H9 (cell line): ENCODE data around the gene FAM170B. TPM values are rescaled to one million over a fixed set of nuclear protein-coding genes. Genes with fewer than 3 reads are reported as not detected.

Source experiments
- DNase-seq: peaks from one replicate; pipeline ENCODE4 v3.0.0-alpha.2; 2017
- H2AFZ ChIP-seq: one replicate; pipeline ENCODE4 v1.6.1; 2013; ENCODE audit warnings: mild to moderate bottlenecking, low read length, control low read depth, moderate library complexity
- H2AK5ac ChIP-seq: 2 replicates; pipeline ENCODE4 v1.6.1; 2013; ENCODE audit warnings: low read length, control low read depth, mixed read lengths; ENCODE audit not compliant: insufficient read length
- H2BK120ac ChIP-seq: one replicate; pipeline ENCODE4 v1.6.1; 2013; ENCODE audit warnings: low read depth, mild to moderate bottlenecking, low read length, control low read depth, inconsistent platforms; ENCODE audit not compliant: poor library complexity, severe bottlenecking
- H2BK12ac ChIP-seq: 2 replicates; pipeline ENCODE4 v1.6.1; 2013; ENCODE audit warnings: low read length, control low read depth, mixed read lengths, low read depth; ENCODE audit not compliant: insufficient read length
- H2BK15ac ChIP-seq: 2 replicates; pipeline ENCODE4 v1.6.1; 2013; ENCODE audit warnings: low read depth, low read length, control low read depth
- H2BK20ac ChIP-seq: one replicate; pipeline ENCODE4 v1.6.1; 2013; ENCODE audit warnings: low read depth, mild to moderate bottlenecking, low read length, control low read depth, inconsistent platforms; ENCODE audit not compliant: poor library complexity, severe bottlenecking
- H2BK5ac ChIP-seq: 2 replicates; pipeline ENCODE4 v1.6.1; 2013; ENCODE audit warnings: low read length, control low read depth, mixed read lengths; ENCODE audit not compliant: insufficient read length
- H3K14ac ChIP-seq: 2 replicates; pipeline ENCODE4 v1.6.1; 2013; ENCODE audit warnings: low read length, control low read depth; ENCODE audit not compliant: insufficient read depth
- H3K18ac ChIP-seq: 2 replicates; pipeline ENCODE4 v1.6.1; 2013; ENCODE audit warnings: low read depth, mild to moderate bottlenecking, mixed read lengths, low read length, control low read depth; ENCODE audit not compliant: insufficient read length
- H3K23ac ChIP-seq: 2 replicates; pipeline ENCODE4 v1.6.1; 2013; ENCODE audit warnings: low read length, control low read depth, mixed read lengths, low read depth; ENCODE audit not compliant: insufficient read length
- H3K23me2 ChIP-seq: 2 replicates; pipeline ENCODE4 v1.6.1; 2013; ENCODE audit warnings: low read depth, mild to moderate bottlenecking, mixed read lengths, low read length, control low read depth; ENCODE audit not compliant: insufficient read length, poor library complexity, severe bottlenecking
- H3K27ac ChIP-seq: 2 replicates; pipeline ENCODE4 v1.5.1; 2013; ENCODE audit warnings: low read length, control low read depth, mixed read lengths, low read depth; ENCODE audit not compliant: insufficient read length
- H3K27me3 ChIP-seq: 2 replicates; pipeline ENCODE4 v1.6.1; 2013; ENCODE audit warnings: low read length, control low read depth, inconsistent platforms; ENCODE audit not compliant: insufficient read depth
- H3K4ac ChIP-seq: 2 replicates; pipeline ENCODE4 v1.6.1; 2013; ENCODE audit warnings: low read depth, mild to moderate bottlenecking, control low read depth, inconsistent platforms, low read length, moderate library complexity
- H3K4me1 ChIP-seq: 2 replicates; pipeline ENCODE4 v1.6.1; 2013; ENCODE audit warnings: low read length, control low read depth, inconsistent platforms; ENCODE audit not compliant: insufficient read depth
- H3K4me2 ChIP-seq: 2 replicates; pipeline ENCODE4 v1.6.1; 2013; ENCODE audit warnings: low read length, control low read depth, mixed read lengths; ENCODE audit not compliant: insufficient read length, insufficient read depth
- H3K56ac ChIP-seq: 2 replicates; pipeline ENCODE4 v1.6.1; 2013; ENCODE audit warnings: low read depth, mild to moderate bottlenecking, mixed read lengths, low read length, control low read depth; ENCODE audit not compliant: insufficient read length
- H3K79me1 ChIP-seq: 2 replicates; pipeline ENCODE4 v1.6.1; 2013; ENCODE audit warnings: low read depth, mild to moderate bottlenecking, moderate library complexity, low read length, control low read depth, inconsistent platforms; ENCODE audit not compliant: insufficient read depth, poor library complexity, severe bottlenecking
- H3K79me2 ChIP-seq: 2 replicates; pipeline ENCODE4 v1.6.1; 2013; ENCODE audit warnings: low read length, control low read depth, inconsistent platforms; ENCODE audit not compliant: insufficient read depth
- H3K9ac ChIP-seq: 2 replicates; pipeline ENCODE4 v1.6.1; 2013; ENCODE audit warnings: low read length, control low read depth, mixed read lengths; ENCODE audit not compliant: insufficient read length; ENCODE audit errors: extremely low read depth
- H3K9me3 ChIP-seq: one replicate; pipeline ENCODE4 v1.6.1; 2013; ENCODE audit warnings: low read depth, low read length, inconsistent platforms; ENCODE audit not compliant: control insufficient read depth
- H3T11ph ChIP-seq: one replicate; pipeline ENCODE4 v1.6.1; 2013; ENCODE audit warnings: mild to moderate bottlenecking, low read length, control low read depth, inconsistent platforms
- H4K20me1 ChIP-seq: one replicate; pipeline ENCODE4 v1.6.1; 2013; ENCODE audit not compliant: control insufficient read depth, insufficient read length, insufficient read depth
- H4K5ac ChIP-seq: 2 replicates; pipeline ENCODE4 v1.6.1; 2013; ENCODE audit warnings: low read depth, mild to moderate bottlenecking, mixed read lengths, low read length, control low read depth; ENCODE audit not compliant: insufficient read length
- H4K8ac ChIP-seq: replicated peaks from 2 replicates; pipeline ENCODE4 v1.6.1; 2013; ENCODE audit warnings: low read length, control low read depth, mixed read lengths, low read depth; ENCODE audit not compliant: insufficient read length
- H4K91ac ChIP-seq: 2 replicates; pipeline ENCODE4 v1.6.1; 2013; ENCODE audit warnings: low read depth, mild to moderate bottlenecking, moderate library complexity, mixed read lengths, low read length, control low read depth; ENCODE audit not compliant: insufficient read length
- H3K27ac Mint-ChIP-seq, 3 experiments: 2 replicates in 2 of 3; 3 replicates in 1 of 3; pipeline ENCODE4 v1.8.0; 2020 to 2021; ENCODE audit warnings: mixed read lengths in 3 of 3, mild to moderate bottlenecking in 1 of 3, moderate library complexity in 1 of 3
- H3K27me3 Mint-ChIP-seq: 2 replicates; pipeline ENCODE4 v1.8.0; 2021; ENCODE audit warnings: low read depth, mild to moderate bottlenecking, moderate library complexity, mixed read lengths
- H3K36me3 Mint-ChIP-seq, 3 experiments: 2 replicates in 2 of 3; 3 replicates in 1 of 3; pipeline ENCODE4 v1.8.0; 2020 to 2021; ENCODE audit warnings: low read depth in 3 of 3, mixed read lengths in 3 of 3; ENCODE audit not compliant: insufficient read depth in 1 of 3
- H3K4me1 Mint-ChIP-seq, 2 experiments: 2 replicates each; pipeline ENCODE4 v1.8.0; 2020; ENCODE audit warnings: mixed read lengths in 2 of 2
- H3K4me3 Mint-ChIP-seq, 2 experiments: 2 replicates in 1 of 2; 3 replicates in 1 of 2; pipeline ENCODE4 v1.8.0; 2020 to 2021; ENCODE audit warnings: mild to moderate bottlenecking in 2 of 2, mixed read lengths in 2 of 2, moderate library complexity in 1 of 2
- H3K9me3 Mint-ChIP-seq, 2 experiments: 2 replicates in 1 of 2; 3 replicates in 1 of 2; pipeline ENCODE4 v1.8.0; 2020; ENCODE audit warnings: mild to moderate bottlenecking in 2 of 2, mixed read lengths in 2 of 2, moderate library complexity in 1 of 2
- CTCF ChIP-seq: fragments of 200-600 bp; sonication (generic); conservative IDR thresholded peaks from 3 replicates; pipeline ENCODE4 v1.8.0; 2021; ENCODE audit warnings: antibody characterized with exemption, mild to moderate bottlenecking
- WGBS: extraction: QIAGEN DNeasy Blood & Tissue Kit; methylation state at CpG from one replicate; pipeline ENCODE4 v1.1.7; 2013; ENCODE audit warnings: missing lambda C conversion rate, low lambda C conversion rate, mixed read lengths; ENCODE audit not compliant: insufficient read length; ENCODE audit errors: extremely low coverage; 5-methylcytosine and 5-hydroxymethylcytosine counted together
- total RNA-seq: library from RNA; stranded (reverse); gene quantifications from 2 replicates; pipeline ENCODE4 v1.2.1, GENCODE V29; 2021

Gene FAM170B
- total RNA-seq, 1 experiment from 2014 or later: not detected

- H3K9me3 ChIP-seq: no peaks in the 10 kb centered on the region
- no peaks in the 10 kb centered on the region for H4K20me1 ChIP-seq
- H3K18ac ChIP-seq: no peak overlapping the region
- H2AK5ac ChIP-seq: no peak overlapping the region
- H3K56ac ChIP-seq: no peak overlapping the region
- no peak overlapping the region for H4K5ac ChIP-seq
- H3K23me2 ChIP-seq: peaks cover 5% of the 10 kb centered on the region
- H4K91ac ChIP-seq: no peak overlapping the region
- no CpG with 5 or more reads among the region's 8 CpGs for WGBS
- H3K79me1 ChIP-seq: no peaks in the 10 kb centered on the region
- no peaks in the 10 kb centered on the region for H3K36me3 Mint-ChIP-seq
- TF ChIP-seq CTCF: no peak
- no peak overlapping the region for H3K14ac ChIP-seq
- H2BK12ac ChIP-seq: no peak overlapping the region
- H4K8ac ChIP-seq: no peak overlapping the region
- DNase-seq: no peak
- no peaks in the 10 kb centered on the region for H3K9me3 Mint-ChIP-seq
- no peak overlapping the region for H2BK15ac ChIP-seq
- no peaks in the 10 kb centered on the region for H3K27me3 ChIP-seq
- H3K4me1 ChIP-seq: no peaks in the 10 kb centered on the region
- no peak overlapping the region for H3K4ac ChIP-seq
- no peak overlapping the region for H2AFZ ChIP-seq
- no peak overlapping the region for H2BK120ac ChIP-seq
- no peak overlapping the region for H3K4me2 ChIP-seq
- H3K79me2 ChIP-seq: no peaks in the 10 kb centered on the region
- H2BK20ac ChIP-seq: no peak overlapping the region
- no peak overlapping the region for H3K23ac ChIP-seq
- peaks cover 9 to 10% of the 10 kb centered on the region in 2 experiments; a peak in 3 of 4 replicates for H3K4me1 Mint-ChIP-seq
- H3T11ph ChIP-seq: no peak overlapping the region
- no peak overlapping the region for H2BK5ac ChIP-seq
- no peak overlapping the region for H3K9ac ChIP-seq
- no peak overlapping the region for H3K27ac Mint-ChIP-seq
- no peak overlapping the region for H3K4me3 Mint-ChIP-seq
- H3K27ac ChIP-seq: no peak overlapping the region
- H3K27me3 Mint-ChIP-seq: peaks cover 19% of the 10 kb centered on the region
Measured at GRCh38 chr10:49111320-49111698, 22.5 kb downstream of the FAM170B start.
